Measurements from ENCODE around the gene ENOX2.
A peak's percentile ranks its signal among the peaks of the same experiment; 100 is the strongest.
"Not testable (repeated sequence)": the region's sequence is repeated elsewhere in the genome, so short reads cannot be mapped to it uniquely, and the experiment has no call there.

ENOX2 gene

DNA sequence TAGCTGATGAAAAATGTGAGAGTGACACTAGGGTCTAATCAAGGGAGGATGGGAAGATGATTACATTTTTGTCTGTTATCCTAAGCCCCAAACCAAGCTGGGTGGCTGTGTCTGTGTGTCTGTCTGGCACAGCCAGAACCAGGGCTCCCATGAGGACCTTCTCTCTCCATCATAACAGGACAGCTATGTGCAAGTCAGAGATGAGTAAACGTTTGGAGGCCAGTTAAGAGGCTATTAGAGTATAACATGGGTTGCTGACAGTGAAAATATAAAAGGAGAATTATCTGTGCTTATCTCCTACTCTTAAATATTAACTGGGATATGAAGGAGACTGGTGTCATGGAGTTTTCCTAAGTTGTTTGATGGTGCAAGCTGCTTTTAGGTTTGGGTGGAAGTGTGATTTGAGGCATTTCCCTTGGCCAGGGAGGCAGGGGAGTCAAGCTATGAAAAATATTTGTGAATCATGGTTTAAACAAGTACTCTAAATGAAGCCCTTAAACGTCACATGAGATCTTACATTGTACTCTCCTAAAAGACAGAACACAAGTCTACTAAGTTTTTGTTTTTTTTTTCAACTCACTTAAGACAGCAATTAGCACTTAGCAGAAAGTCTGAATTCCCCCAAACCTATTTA, 156.2 kb downstream of the ENOX2 start:
- no peak for DNase-seq

DNA sequence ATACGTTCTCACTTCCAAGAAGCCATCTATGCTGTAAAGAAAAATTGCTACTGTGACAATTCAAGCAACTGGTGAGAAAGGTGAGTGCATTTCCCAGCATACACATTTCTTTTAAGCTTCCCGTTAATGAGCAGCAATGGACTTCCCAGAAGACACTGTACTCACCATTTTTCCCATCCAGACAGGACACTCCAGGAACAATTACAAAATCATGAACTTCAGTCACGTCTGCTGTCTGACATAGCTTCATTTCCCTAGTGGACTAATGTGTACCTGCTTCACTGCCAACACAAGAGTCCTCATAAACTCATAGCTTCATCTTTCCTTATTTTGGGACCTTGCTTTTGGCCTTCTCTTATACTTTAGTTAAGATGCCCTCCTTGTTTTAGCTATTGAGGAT, 156.9 kb downstream of the ENOX2 start:
- DNase-seq, result no peak

DNA sequence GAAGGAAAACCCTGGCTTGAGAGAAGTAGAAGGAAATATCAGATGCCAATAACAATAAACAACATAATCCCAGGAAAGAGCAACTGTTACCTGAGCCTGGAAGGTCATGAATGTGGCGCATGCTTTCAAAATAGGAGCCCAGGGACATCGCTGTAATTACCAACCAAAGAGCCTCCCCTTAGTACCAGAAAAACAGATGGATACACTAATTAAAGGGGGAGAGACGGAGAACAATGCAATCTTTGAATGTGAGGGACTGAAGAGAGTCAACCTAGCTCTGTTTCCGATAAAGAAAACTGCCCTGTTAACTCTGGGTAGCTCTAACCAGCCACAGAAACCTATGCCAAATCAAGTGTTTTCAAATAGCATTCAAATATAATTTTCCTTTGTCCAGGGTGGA, 161.4 kb downstream of the ENOX2 start:
- no peak for DNase-seq

DNA sequence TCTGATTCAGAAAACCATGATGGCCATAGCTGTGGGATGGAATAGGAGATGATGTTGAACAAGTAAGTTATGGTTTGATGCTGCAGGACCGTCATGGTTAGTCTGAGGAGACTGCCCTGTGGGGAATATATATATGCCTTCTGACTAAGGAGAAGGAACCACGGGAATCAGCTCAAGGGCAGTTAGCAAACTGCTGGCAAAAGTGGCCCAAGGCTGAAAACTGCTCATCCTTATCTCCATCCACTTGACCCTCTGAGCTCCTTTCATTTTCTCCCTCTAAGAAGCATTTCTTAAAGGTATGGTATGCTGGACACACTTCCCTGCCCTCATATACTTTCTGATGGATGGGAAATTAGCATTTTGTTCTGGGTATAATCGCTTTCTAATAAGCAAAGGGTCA, 161.9 kb downstream of the ENOX2 start:
- DNase-seq, result no peak

DNA sequence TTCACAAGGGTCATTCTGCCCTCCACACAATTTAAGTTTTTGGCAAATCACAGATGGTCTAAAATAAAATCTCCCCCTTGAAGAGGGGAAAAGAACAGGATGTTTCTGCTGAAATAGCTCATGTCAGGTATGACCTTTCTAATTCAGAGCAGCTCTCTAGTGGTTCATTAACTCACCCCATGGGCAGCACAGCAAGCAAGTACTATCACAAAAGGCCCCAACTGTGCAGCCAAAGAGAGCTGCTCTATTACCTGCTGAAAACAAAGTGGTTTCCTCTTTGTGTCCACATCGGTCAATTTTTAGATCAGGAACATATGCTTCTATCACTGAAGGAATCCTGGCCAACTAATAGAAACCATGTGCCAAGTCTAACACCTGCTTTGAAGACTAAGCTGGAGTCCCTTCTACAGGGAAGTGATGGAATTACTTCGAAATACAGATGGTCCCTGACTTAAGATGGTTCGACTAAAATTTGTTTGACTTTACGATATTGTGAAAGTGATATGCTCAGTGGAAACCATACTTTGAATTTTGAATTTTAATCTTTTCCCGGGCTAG, 164.3 kb downstream of the ENOX2 start:
- peak; percentile 24 for DNase-seq

DNA sequence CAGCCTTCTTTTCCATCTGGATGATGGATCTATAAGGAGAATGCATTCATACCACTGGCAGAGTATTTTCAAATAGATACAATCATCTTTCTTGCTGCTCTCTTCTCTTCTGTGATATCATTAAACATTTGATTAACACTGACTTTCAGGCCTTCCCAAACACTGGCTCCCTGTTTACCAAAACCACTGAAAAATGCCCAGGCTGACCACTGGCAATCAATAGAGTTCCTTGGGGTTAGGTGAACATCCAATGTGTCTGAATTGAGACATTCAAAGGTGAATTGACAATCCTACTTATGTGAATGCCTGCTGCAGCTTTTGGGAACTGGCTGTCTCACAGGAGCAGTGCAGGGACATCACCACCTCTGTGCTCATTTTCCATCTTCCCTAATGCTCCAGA, 168.3 kb downstream of the ENOX2 start:
- DNase-seq, result no peak

DNA sequence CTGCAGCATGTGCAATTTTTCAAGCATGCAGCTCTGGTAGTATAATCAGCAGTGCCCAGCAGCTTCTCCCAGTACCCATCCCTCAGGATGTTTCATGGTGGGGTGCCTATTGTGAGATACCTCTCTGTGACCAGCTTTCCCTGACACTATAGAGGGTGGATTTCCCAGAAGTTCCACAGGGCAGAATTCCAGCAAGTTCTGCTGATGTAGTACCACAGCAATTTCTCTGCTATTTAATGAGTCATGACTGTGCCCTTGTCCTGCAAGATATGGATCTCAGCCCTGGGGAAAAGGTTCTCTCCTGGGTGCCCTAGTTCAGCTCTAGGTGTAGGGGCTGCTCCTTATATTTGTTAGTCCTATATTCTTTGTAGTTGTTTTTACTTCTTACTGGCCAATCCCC, 174.8 kb downstream of the ENOX2 start:
- DNase-seq, result no peak

DNA sequence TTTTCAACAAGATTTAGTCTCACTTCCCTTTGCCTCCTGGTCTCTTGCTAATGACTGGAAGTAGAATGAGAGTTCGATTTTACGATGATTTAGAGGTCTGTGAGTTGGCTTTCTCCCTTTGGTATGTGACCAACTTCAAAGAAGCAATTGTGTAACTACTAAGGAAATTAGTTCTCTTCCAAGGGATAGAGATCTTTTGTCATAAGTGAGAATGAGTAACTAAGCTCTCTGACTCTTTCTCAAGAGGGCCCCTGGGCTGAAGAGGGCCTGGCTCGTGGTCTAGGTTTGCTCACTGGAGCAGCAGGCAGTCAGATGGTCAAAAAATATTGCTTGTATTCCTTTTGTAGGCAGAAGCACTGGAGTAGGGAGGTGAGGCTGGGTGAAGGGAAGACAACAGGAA, 176.3 kb downstream of the ENOX2 start:
- no peak for DNase-seq

DNA sequence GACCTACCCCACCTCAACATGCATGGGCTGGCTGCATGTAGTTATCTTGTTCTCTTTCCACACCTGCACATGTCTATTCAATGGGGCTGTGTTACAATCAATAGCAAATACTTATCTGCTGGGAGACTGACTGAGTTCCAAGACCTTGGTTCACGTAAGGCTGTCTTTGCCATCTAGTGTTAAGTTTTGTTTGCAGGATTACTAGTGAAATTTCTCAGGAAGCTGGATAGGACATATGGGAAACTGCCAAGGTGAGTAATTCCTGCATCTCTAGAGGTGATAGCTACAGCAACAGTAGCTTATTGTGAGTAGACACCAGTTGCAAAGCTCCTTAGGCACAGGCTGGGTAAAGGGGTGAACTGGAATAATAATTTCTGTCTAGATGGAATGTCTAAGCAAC, 177.5 kb downstream of the ENOX2 start:
- no peak for DNase-seq

DNA sequence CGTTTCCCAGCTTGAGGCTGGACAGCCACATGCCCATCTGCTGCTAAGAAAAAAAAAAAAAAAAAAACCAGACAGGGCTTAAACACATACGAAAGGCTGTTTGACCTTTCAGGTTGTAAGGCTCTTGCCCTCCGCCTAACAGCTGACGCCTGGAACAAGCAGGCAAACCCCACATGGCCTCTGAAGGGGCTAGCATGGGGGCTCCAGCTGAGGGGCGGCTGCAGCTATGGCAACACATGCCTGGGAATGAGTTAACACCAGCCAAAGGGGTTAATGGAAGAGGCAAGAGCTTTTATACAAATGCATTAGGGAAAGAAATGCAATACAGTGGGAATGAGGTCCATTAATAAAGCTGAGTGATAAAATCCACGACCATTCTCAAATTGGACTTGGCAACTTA, 183.6 kb downstream of the ENOX2 start:
- DNase-seq, result no peak

DNA sequence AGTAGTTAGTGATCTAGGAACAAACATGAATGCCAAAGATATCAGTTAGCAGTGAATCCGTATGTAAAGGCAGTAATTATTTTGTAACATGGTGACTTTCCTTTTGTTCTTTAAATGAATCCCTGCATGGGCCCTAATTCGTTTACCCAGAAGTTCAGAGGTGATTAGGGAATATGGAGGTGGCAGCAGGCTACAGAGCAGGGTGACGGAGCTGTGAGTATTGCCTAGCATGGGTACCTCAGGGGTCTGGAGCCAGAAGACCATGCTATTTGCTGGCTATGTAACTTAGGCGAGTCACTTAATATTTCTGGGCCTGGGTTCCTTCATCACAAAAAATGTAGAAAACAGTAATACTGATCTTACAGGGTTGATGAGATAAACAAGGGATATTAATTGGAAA, 184.9 kb downstream of the ENOX2 start:
- no peak for DNase-seq

DNA sequence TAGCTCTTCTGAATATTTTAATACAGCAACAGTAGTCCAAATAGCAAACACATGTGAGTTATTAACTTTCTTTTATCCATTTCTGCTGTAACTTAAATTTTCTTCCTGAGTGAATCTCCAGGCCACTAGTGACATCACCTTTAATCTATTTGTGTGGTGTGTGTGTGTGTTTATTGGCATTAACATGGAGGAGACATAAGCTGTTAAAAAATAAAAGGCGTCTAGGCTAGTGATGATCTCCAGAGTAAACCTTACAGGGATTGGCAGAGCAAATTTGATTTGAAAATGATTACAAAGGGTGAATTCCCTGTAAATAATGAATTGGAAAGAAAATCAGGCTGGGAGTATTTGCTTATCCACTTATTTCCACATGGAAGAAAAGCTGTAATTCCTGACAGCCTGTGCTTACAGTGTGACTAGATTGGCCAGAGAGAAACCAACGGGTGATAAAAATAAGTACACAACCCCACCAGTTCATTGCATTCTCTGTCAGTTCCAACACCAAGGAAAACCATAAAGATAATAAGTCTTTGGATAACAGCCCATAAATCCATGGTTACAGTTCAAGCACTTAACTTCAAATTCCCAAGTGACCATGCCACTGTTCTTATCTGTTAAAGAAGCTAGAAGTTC, 186.1 kb downstream of the ENOX2 start:
- peak; percentile 37 for DNase-seq

DNA sequence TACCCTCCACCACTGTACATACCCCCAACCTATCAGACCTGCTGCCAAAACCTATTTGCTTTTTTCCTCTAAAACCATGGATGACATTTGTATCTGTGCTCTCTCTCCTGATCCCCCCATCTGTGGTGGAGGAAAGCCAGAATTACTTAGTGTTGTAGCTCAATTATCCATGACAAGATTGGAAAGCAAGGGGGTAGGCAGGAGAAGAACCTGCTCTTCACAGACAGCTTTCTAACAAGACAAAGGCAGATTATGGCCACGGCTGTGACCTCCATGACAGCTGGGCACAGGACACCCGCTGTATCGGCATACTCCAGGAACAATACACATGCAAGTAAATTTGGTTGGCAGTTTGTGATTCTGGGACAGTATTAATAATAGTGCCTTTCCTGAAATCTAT, 186.7 kb downstream of the ENOX2 start:
- no peak for DNase-seq

DNA sequence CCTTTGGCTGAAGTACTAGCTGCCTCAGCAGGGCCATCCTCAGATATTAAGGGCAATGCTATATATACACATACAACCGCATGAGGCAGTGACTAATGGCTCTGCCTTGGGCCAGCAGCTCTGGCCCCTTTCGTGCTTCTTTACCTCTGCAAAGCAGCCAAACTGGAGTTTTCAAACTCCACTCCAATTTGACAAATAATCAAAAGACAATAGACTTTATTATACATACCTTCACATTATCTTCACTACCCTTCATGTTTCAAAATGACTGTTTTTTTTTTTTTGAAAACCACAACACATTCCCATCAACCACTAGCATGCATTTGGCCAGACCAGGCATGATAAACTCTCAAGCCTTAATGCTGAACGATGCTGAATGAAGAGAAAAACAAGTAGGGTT, 187.7 kb downstream of the ENOX2 start:
- no peak for DNase-seq

DNA sequence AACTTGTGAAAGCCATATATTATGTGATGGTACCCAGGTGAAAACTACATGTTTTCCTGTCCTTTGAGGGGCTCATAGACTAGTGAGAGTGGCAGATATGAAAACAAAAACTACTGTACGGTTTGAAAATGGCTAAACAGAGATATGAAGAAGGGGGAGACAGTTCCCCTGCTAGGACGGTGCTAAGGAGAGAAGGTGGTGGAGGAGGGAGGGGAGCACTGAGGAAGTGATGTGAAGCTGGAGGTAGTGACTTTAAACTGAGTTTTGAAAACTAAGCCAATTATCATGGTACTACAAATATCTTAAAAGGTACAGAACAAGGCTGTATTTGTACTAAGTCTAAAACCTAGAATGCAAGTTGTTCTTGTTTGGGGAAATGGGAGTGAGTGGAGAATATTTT, 188.3 kb downstream of the ENOX2 start:
- DNase-seq, result no peak

DNA sequence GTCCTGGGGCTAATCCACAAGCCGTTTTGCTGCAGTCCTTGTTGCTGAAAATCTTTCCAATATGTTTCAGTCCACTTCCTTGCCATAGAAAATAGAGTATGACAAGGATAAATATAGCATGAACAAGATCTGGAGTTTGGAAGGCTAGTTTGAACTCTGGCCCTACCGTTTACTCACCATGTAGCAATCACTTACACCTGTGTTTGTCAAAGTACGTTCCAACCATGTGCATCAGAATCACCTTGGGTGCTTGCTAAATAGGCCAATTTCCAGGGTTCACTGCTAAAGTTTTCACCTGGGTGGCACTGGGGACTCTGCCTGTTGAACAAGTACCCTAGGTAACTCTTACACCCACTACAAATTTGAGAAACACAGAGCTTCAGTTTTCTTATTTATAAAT, 188.9 kb downstream of the ENOX2 start:
- no peak for DNase-seq

DNA sequence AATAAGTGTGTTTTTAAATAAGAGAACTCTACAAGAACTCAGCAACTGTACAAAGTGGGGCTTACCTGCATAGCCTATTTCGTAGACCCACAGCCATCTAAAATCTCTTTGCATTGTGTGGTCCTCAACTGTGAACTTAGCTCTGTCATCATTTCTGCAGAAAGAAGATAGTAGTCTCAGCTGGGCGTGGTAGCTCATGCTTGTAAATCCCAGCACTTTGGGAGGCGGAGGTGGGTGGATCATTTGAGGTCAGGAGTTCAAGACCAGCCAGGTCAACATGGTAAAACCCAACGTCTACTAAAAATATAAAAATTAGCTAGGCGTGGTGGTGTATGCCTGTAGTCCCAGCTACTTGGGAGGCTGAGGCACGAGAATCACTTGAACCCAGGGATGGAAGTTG, 193.8 kb downstream of the ENOX2 start:
- not testable (repeated sequence) for DNase-seq

DNA sequence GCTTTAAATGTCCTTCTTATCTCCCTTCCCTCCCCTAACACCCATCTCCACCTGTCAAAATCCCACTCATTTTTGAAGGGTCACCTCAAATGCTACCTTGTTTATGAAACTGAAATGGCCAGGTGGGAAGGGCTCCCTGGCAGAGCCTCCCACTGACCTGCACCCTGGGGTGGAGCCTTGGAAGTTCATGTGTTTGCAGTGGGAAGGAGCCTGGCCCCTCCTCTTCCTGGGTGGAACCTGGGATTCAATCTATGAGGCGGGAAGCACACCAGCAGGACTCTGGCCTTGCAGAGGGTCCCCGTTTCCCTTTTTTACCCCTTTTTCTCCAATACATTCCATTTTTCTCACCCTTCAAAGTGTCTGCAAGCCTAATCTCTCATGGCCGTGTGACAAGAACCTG, 197.4 kb downstream of the ENOX2 start:
- DNase-seq, result no peak

DNA sequence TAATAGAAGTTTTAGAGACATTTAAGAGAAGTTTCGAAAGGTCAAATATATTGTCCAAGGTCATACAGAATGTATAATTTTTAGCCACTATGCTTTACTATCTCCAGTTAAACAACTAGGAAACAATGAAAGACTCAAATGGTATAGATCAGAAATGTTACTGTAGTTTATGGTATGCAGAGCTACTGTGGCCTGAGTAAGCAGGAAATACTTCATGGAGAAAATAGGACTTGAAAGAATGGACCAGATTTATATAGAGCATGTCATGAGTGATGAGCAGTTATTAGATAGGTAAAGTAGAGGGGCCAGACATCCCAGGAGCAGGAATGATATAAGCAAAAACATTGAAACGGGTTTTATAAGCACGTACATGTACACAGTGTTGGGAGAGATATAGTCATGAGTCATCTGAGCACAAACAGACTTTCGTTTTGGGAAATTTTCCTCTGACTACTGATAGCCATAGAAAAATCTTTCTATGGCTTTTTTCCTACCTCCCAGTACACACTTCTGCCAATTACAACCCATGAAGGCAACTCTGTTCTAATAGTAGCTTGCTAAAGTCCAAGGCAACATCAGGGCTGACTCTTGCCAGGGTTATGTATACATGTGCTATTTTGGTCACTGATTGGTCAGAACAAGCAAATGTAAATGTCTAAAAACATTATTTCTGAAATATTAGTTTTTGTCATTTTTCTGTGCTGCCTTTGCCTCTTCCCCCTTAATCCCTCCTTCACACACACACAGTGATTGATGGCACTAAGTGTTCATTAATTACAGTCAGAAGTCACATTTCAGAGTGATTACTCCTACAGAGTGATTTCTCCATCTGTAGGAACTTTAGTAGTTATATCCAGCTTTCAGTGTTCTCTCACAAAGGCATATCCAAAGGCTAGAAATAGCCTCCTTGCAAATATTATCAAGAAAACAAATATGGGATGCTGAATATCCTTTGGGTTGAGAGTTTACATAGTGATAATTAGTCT, 198.7 kb downstream of the ENOX2 start:
- no peak for DNase-seq

DNA sequence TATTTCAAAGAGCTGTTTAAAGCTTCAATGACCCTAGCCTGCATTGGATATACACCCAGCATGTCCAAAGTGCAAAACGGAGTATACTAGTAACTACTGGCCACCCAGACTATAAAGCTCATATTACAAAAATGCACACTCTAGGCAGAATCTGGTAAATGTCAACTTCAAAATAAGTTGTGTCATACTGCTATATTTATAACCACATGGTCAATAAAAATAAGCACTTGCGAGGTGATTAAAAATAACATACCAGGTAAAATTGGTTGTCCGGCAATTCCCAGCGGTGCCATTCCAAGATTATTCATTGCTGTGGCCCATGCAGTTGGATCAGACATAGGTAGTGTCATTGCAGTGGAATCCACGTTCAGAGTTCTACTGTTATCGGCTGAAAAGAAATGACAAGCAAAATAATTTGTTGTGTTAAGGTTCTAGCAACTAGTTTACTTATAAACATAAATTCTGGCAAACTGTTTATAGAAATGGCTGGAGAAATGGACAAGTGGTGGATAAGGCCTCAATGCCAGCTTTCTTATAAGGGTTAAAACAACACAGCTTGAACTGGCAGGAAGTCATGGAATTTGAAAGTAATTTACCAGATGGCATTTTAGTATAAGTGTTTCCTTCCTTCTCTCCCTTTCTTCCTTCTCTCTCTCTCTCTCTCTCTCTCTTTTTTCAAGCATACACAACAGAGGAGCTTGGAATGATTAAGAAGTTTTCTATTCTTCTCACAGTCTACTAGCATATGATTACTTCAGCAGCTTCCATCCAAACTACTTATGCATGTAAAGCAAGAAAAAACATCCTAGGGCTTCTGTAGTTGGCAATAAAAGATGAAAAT, 199.9 kb downstream of the ENOX2 start:
- no peak for DNase-seq

DNA sequence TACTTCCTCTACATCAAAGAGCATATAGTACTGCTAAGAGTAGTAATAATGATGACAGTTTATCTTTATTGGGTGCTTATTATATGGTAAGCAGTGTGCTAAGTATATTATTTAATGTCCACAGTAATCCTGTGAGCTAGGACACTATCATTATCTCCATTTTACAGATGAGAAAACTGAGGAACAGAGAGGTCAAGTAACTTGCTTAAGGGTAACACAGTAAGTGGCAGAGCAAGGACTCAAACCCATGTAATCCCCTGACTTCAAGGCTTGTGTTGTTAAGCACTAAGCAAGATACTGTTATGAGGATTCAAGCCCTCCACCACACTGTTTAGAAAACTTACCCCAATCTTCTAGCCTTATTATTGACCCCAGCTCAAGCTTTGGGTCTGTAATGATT, 202.4 kb downstream of the ENOX2 start:
- DNase-seq, result no peak

DNA sequence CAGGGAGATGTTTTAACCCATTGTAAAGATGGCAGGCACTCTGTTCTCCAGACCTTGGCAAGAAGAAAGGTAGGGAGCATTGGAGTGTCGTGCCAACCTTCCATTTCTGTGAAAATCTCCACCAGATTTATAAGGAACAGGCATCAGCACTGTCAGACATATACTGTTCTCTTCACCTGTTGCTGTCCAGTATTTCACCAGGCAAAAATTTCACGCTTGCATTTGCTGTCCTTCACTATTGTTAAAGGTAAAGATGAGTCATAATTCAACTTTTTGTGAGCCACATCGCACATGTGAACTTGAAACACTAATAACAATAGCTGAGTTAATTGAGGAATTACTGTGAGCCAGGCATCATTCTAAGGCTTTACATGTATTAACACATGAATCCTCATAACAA, 203.4 kb downstream of the ENOX2 start:
- no peak for DNase-seq

DNA sequence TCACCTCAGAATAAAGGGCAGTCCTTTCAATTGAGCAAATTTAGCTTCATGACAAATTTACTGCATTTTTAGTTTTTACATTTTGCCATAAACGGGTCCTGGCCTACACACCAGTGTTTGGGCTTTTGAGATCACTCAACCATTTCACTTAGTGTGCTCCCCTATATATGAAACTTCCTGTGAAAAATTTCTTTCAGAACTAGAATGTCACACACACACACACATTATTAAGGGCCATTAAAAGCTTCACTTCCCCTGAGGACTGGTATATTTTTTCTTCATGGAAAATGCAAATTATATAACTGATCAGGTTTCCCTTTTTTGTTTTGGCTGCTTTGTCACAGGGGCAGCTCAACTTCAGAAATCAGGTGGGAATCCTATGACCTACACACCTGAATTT, 206.5 kb downstream of the ENOX2 start:
- no peak for DNase-seq

All from NCI-H345 (cell line).